ENCODE measurements around the gene UBE2M. TPM values are rescaled to one million over a fixed set of nuclear protein-coding genes. Genes with fewer than 3 reads are reported as not detected.

The UBE2M gene
- total and polyA plus RNA-seq, 2 experiments from 2014 or later = 27.6 to 64.5 TPM

- Histone ChIP-seq H3K9me2 (ENCODE audit: insufficient read depth) (no peaks in the 10 kb centered on the region), H2AFZ (peak overlapping the region; percentile 88; the same call in 1 of the 2 replicates), H4K20me1 (replicated peaks; ENCODE audit: insufficient read depth) (no peaks in the 10 kb centered on the region), H3F3A (replicated peaks; ENCODE audit: low read depth) (peaks cover 31% of the 10 kb centered on the region), H3K4me2 (peak overlapping the region; percentile 85), H3K4me1 (ENCODE audit: insufficient read depth) (peaks cover 36% of the 10 kb centered on the region), H3K79me2 (replicated peaks; ENCODE audit: insufficient read depth) (peaks cover 11% of the 10 kb centered on the region; the same call in 1 of the 2 replicates), H3K4me3 (peak overlapping the region; percentile 94), H3K27me3 (ENCODE audit: insufficient read depth) (no peaks in the 10 kb centered on the region), H3K27ac (ENCODE audit: low read depth) (peak overlapping the region; percentile 97), H3K36me3 (ENCODE audit: insufficient read depth) (no peaks in the 10 kb centered on the region)
- Mint-ChIP-seq H3K9me3 (no peaks in the 10 kb centered on the region; the same call in 2 of the 3 replicates), H3K36me3 (ENCODE audit: low read depth) (peaks cover 20% of the 10 kb centered on the region), H3K4me1 (peaks cover 49% of the 10 kb centered on the region), H3K27me3 (ENCODE audit: insufficient read depth, low read depth, poor library complexity) (peaks cover 39% of the 10 kb centered on the region), H3K4me3 (peak overlapping the region; percentile 86), H3K27ac (peak overlapping the region; percentile 98)
- DNase-seq (ENCODE audit: low spot score) = peak; percentile 92
- TF ChIP-seq, protein P1, sequence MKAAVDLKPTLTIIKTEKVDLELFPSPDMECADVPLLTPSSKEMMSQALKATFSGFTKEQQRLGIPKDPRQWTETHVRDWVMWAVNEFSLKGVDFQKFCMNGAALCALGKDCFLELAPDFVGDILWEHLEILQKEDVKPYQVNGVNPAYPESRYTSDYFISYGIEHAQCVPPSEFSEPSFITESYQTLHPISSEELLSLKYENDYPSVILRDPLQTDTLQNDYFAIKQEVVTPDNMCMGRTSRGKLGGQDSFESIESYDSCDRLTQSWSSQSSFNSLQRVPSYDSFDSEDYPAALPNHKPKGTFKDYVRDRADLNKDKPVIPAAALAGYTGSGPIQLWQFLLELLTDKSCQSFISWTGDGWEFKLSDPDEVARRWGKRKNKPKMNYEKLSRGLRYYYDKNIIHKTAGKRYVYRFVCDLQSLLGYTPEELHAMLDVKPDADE (IDR thresholded peaks at IDR 0.05) = no peak
- TF ChIP-seq, protein P2, sequence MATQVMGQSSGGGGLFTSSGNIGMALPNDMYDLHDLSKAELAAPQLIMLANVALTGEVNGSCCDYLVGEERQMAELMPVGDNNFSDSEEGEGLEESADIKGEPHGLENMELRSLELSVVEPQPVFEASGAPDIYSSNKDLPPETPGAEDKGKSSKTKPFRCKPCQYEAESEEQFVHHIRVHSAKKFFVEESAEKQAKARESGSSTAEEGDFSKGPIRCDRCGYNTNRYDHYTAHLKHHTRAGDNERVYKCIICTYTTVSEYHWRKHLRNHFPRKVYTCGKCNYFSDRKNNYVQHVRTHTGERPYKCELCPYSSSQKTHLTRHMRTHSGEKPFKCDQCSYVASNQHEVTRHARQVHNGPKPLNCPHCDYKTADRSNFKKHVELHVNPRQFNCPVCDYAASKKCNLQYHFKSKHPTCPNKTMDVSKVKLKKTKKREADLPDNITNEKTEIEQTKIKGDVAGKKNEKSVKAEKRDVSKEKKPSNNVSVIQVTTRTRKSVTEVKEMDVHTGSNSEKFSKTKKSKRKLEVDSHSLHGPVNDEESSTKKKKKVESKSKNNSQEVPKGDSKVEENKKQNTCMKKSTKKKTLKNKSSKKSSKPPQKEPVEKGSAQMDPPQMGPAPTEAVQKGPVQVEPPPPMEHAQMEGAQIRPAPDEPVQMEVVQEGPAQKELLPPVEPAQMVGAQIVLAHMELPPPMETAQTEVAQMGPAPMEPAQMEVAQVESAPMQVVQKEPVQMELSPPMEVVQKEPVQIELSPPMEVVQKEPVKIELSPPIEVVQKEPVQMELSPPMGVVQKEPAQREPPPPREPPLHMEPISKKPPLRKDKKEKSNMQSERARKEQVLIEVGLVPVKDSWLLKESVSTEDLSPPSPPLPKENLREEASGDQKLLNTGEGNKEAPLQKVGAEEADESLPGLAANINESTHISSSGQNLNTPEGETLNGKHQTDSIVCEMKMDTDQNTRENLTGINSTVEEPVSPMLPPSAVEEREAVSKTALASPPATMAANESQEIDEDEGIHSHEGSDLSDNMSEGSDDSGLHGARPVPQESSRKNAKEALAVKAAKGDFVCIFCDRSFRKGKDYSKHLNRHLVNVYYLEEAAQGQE (IDR thresholded peaks at IDR 0.05; ENCODE audit: unreplicated experiment) = no peak
- TF ChIP-seq NANOG (IDR thresholded peaks at IDR 0.05; ENCODE audit: borderline replicate concordance) (no peak), CREB1 (CRISPR knock-in tag; IDR thresholded peaks at IDR 0.05; ENCODE audit: low read depth) (no peak), ZNF114 (CRISPR knock-in tag; IDR thresholded peaks at IDR 0.05) (no peak), STAT1 (IDR thresholded peaks at IDR 0.05; ENCODE audit: unreplicated experiment) (no peak), CTCF (conservative IDR thresholded peaks at IDR 0.05; ENCODE audit: low read depth in 2 of 2) (peak; percentile 56 to 78), POLR2AphosphoS5 (IDR thresholded peaks at IDR 0.05; ENCODE audit: low read depth) (peak; percentile 27; the same call in 1 of the 2 replicates), ZNF331 (CRISPR knock-in tag; IDR thresholded peaks at IDR 0.05; ENCODE audit: low read depth) (no peak), EZH2phosphoT487 (IDR thresholded peaks at IDR 0.05; ENCODE audit: unreplicated experiment) (no peak), ZNF462 (CRISPR knock-in tag; IDR thresholded peaks at IDR 0.05) (no peak), EZH2 (IDR thresholded peaks at IDR 0.05; ENCODE audit: low read depth, unreplicated experiment) (no peak), JUNB (IDR thresholded peaks at IDR 0.05; ENCODE audit: unreplicated experiment) (no peak)
- peak; percentile 49 for ATAC-seq
Observed at GRCh38 chr19:58519087-58519354, 39.4 kb downstream of the UBE2M start.

Data from GM23338 (cell line).